Astrocyte of the cerebellum (primary cell): Measurements from ENCODE around the gene LCP2.

Experiments
- DNase-seq: peaks from one replicate; pipeline ENCODE4 v3.0.0-alpha.2; 2011; ENCODE audit warnings: low read depth
- H3K4me3 ChIP-seq: 2 replicates; pipeline ENCODE4 v1.5.1; 2011; ENCODE audit warnings: mild to moderate bottlenecking, low read depth, low read length, moderate library complexity
- CTCF ChIP-seq: IDR thresholded peaks from 2 replicates; pipeline ENCODE4 v1.5.1; 2012; ENCODE audit warnings: low read length, low read depth, moderate library complexity, mild to moderate bottlenecking; ENCODE audit errors: missing control alignments
- in situ Hi-C: cut with HindIII; loops from 2 replicates; pipeline ENCODE4 v1.10.0; 2017; ENCODE audit warnings: low sequenced_read_pairs

Gene LCP2

GRCh38 chr5:170294057-170294456, 3.5 kb downstream of the LCP2 start:
- no peak for TF ChIP-seq CTCF
- in situ Hi-C loops, result no loop called here
- H3K4me3 ChIP-seq, result no peak overlapping the region
- no peak for DNase-seq

DNA sequence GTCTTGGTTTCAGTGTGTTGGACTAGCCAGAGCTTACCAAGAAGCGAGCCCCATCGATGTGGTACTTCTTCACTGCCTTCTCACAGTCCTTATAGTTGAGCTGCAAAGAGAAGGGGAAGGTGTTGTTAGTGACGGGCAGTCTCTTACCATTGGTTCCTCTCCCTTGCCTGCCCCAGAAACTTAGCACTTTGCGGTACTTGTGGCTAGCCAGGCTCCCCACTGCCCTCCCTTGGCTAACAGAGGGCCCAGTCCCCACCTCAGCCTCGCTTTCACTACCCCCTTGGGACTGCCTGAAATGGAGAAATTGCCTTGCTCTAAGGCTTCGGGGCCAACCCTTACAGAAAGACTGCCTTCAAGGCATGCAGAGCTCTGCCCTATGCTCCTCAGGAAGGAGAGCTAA, 4.3 kb downstream of the LCP2 start:
- DNase-seq, result no peak
- in situ Hi-C loops, result no loop called here
- H3K4me3 ChIP-seq, result no peak overlapping the region
- TF ChIP-seq CTCF, result no peak

DNA sequence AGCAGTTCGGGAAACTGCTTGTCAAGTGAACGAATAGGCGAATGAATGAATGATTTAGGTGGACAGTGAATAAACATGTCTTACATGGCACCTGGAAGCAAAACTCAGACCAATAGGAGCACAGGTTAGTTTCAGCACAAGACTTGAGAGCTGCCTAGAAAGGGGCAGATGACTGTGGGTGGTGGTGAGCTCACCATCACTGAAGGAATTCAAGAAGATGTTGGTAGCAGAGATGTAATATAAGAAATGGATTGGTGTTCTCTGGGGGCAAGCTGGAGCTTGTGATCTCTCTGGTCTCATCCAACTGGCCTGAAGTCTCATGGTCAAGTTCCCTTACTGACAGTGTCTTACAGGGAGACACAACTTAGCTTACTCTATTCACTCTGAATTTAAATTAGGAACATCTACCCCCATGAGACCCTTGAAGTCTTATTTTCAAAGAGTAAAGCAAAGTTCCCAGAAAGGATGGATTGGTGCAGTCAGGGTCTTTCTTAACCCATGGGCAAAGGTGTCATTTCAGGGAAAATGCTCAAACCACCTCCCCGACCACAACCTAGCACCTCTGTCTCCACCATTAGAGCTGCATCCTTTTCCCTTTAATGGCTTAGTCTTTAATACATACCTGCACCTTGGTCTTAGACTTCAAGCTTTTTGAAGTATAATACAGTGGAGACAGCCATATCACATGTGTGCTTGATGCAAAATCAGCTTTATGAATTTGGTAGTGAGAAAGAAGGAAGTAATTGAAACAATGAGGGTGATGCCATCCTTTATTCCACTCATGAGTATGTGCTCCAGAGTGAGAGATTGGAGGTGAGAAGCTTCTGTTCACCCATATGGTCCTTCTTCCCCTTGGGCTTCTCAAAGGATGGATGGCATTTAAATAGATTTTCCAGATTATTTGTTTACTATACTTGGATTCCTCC, 5.1 kb downstream of the LCP2 start:
- H3K4me3 ChIP-seq, result no peak overlapping the region
- DNase-seq, result no peak
- no peak for TF ChIP-seq CTCF
- in situ Hi-C loops, result no loop called here

DNA sequence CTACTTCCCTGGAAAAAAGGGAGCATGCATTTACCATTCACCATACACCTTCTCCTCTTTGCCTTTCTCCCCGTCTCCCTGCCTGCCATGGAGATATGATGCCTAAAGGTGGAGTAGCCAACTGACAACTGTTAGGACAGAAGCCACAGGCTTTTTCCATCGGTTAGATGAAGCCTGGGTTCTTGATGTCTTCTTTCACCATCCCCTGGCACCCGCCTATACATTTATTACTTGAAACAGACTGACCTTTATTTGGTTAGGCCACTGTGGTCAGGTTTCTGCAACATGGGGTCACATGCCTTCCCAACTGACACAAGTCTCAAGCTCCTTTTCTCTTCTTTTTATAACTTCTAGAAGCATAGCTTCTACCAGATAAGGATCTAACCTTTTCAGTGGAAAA, 7.1 kb downstream of the LCP2 start:
- in situ Hi-C loops, result no loop called here
- no peak overlapping the region for H3K4me3 ChIP-seq
- no peak for TF ChIP-seq CTCF
- DNase-seq, result no peak

DNA sequence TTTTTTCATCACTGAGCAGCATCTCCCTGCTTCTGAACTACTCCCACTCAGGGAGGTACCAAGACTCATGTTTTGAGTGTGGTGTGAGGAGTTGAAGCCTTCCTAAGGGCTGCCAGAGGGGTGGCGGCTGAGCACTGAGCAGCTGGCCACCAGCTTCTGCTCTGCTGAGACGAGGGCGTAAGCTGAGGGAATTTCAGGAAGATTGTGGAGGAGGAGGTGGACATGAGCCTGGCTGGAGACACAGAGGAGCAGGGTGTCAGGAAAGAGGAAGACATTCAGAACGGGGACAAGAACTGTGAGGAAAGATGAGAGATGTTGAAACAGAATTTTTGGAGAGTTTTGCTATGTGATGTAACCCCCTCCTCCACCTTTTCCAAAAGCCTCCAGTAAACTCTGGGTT, 7.8 kb downstream of the LCP2 start:
- TF ChIP-seq CTCF, result no peak
- no peak overlapping the region for H3K4me3 ChIP-seq
- DNase-seq, result no peak
- in situ Hi-C loops, result no loop called here

DNA sequence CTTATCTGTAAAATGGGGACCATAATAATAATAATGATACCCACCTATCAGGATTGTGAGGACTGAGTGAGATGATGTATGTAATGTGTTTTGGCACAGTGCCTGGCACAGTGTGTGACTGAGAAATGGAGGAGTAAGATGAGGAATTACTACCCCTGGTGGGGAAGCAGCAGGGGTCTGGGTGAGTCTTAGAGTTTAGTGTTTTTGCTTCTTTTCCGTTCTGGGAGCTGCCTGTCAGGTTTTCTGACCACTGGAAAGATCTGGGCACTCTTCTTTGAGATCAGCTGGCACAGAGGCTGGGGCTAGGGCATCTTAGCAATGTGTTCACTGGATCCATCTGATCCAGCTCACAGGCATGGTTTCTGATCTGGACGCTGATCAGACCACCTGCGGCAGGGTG, 8.5 kb downstream of the LCP2 start:
- in situ Hi-C loops, result no loop called here
- H3K4me3 ChIP-seq, result no peak overlapping the region
- no peak for TF ChIP-seq CTCF
- DNase-seq, result no peak
